HTR-8/SVneo (cell line): ENCODE results near the gene DTNB.
"Not testable (repeated sequence)": the region's sequence is repeated elsewhere in the genome, so short reads cannot be mapped to it uniquely, and the experiment has no call there.

Experiments used
- DNase-seq: peaks from one replicate; pipeline ENCODE4 v3.0.0; 2011; ENCODE audit warnings: low spot score, mixed read lengths; ENCODE audit not compliant: insufficient read length
- FAIRE-seq: peaks from 2 replicates; lab custom pipeline; 2011; peaks lifted over from hg19 to GRCh38; lab: Jason Lieb, UNC

The DTNB gene

GRCh38 chr2:25438793-25439192 is 234.6 kb downstream of the DTNB start:
- no peak for DNase-seq
- FAIRE-seq, result no peak

- no peak for FAIRE-seq
Measured at GRCh38 chr2:25437881-25438662, 235.3 kb downstream of the DTNB start.

GRCh38 chr2:25435421-25435820 is 238.0 kb downstream of the DTNB start:
- DNase-seq (no peak), FAIRE-seq (no peak)

More at GRCh38 chr2:25437881-25438662, 235.3 kb downstream of the DTNB start:
- DNase-seq, result no peak

GRCh38 chr2:25431604-25432003 is 241.8 kb downstream of the DTNB start:
- DNase-seq, result no peak
- peak; percentile 55 for FAIRE-seq

- FAIRE-seq (no peak), DNase-seq (no peak)
Measured at GRCh38 chr2:25430556-25430955, 242.8 kb downstream of the DTNB start.

- FAIRE-seq (no peak), DNase-seq (no peak)
Measured at GRCh38 chr2:25426326-25426725, 247.1 kb downstream of the DTNB start.

- DNase-seq, result no peak
- no peak for FAIRE-seq
Measured at GRCh38 chr2:25424426-25425028, 248.8 kb downstream of the DTNB start.

- FAIRE-seq (no peak), DNase-seq (no peak)
Measured at GRCh38 chr2:25421820-25422411, 251.5 kb downstream of the DTNB start.

- FAIRE-seq, result no peak
- no peak for DNase-seq
Measured at GRCh38 chr2:25421289-25421688, 252.1 kb downstream of the DTNB start.

GRCh38 chr2:25420820-25421237 is 252.5 kb downstream of the DTNB start:
- FAIRE-seq (no peak), DNase-seq (no peak)

- DNase-seq (no peak), FAIRE-seq (no peak)
Measured at GRCh38 chr2:25419678-25420242, 253.6 kb downstream of the DTNB start.

- FAIRE-seq, result no peak
- no peak for DNase-seq
Measured at GRCh38 chr2:25418944-25419677, 254.3 kb downstream of the DTNB start.

- FAIRE-seq (peak; percentile 58), DNase-seq (no peak)
Measured at GRCh38 chr2:25417715-25418369, 255.5 kb downstream of the DTNB start.

GRCh38 chr2:25416674-25417073 is 256.7 kb downstream of the DTNB start:
- FAIRE-seq (no peak), DNase-seq (no peak)

GRCh38 chr2:25414781-25415180 is 258.6 kb downstream of the DTNB start:
- FAIRE-seq, result no peak
- no peak for DNase-seq

- not testable (repeated sequence) for DNase-seq, FAIRE-seq
Measured at GRCh38 chr2:25413409-25413808, 260.0 kb downstream of the DTNB start.

GRCh38 chr2:25411753-25412152 is 261.6 kb downstream of the DTNB start:
- FAIRE-seq, result no peak
- no peak for DNase-seq

GRCh38 chr2:25411281-25411680 is 262.1 kb downstream of the DTNB start:
- FAIRE-seq, result no peak
- DNase-seq, result no peak

- no peak for DNase-seq
- FAIRE-seq, result no peak
Measured at GRCh38 chr2:25410370-25410769, 263.0 kb downstream of the DTNB start.

GRCh38 chr2:25409468-25409867 is 263.9 kb downstream of the DTNB start:
- DNase-seq, result no peak
- no peak for FAIRE-seq
